ENCODE results near the gene CCDC78.
A peak's percentile ranks its signal among the peaks of the same experiment; 100 is the strongest.
"Not testable (repeated sequence)": the region's sequence is repeated elsewhere in the genome, so short reads cannot be mapped to it uniquely, and the experiment has no call there.

CCDC78 gene

DNA sequence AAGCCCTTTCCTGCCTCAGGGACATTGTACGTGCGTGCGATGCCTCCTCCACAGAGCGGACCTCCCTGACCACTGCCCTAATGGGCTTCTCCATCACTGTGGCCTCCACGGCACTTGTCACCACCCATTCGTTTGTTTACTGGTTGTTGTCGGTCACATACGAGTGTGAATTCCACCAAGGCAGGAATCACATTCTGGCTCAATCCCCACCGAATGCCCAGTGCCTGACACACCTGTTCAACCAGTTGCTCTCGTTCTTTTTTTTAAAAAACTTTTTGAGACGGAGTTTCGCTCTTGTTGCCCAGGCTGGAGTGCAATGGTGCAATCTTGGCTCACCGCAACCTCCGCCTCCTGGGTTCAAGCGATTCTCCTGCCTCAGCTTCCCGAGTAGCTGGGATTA is 35.0 kb downstream of the CCDC78 start:
- not testable (repeated sequence) for DNase-seq

- no peak for DNase-seq
Observed at GRCh38 chr16:689175-689897, 36.9 kb downstream of the CCDC78 start.

GRCh38 chr16:687499-687898 is 38.7 kb downstream of the CCDC78 start:
- DNase-seq: no peak

DNA sequence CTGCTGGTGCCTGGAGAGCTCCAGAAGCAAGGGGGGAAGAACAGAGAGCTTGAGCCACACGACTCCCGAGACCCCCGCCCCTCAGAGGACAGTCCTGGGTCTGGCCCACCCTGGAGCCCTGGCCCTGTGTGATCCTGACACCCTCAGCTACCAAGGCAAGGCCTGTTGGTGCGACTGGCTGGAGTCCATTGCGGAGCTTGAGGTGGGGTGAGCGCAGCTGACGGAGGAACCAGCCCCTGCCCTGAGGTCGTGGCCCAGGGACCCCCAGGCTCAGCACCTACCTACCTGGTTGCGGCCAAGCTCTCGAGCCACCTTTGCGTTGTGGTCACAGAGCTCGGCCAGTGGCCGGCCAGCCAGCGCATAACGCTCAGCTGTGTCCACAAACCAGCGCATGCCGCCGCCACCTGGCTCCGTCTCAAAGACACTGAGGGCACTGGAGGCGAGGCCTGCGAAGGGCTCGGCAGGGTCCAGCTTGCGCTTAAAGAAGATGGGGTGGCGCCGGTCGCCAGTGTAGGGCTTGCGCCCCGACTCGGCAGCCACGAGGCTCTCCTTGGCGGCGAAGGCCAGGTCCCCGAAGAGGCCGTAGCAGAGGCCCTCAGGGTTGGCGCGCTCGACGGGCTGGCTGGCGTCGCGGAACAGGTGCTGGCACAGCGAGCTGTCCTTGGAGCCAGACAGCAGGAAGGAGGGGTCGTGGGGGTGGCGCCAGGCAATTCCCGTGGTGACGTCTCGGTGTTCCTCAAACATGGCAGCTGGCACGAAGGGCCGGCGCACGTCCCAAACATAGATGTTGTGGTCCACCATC is 39.6 kb downstream of the CCDC78 start:
- DNase-seq: no peak

DNA sequence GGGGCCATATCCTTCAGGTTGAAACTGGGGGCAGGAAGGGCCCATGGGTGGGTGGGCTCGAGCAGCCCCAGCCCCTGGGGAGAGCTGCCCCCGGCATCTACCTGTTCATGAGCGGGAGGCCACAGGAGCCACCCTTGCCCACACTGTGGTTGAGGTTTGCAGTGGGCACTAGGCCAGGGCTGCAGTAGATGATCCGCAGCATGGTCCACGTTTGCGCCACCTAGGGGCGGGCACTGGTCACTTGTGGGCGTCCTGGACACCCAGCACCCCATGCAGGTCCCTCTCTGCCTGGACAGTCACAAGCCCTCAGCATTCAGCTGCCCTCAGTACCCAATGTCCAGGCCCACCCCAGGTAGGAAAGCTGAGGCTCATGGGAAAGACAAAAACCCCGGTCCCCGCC is 40.3 kb downstream of the CCDC78 start:
- DNase-seq: peak; percentile 21

DNA sequence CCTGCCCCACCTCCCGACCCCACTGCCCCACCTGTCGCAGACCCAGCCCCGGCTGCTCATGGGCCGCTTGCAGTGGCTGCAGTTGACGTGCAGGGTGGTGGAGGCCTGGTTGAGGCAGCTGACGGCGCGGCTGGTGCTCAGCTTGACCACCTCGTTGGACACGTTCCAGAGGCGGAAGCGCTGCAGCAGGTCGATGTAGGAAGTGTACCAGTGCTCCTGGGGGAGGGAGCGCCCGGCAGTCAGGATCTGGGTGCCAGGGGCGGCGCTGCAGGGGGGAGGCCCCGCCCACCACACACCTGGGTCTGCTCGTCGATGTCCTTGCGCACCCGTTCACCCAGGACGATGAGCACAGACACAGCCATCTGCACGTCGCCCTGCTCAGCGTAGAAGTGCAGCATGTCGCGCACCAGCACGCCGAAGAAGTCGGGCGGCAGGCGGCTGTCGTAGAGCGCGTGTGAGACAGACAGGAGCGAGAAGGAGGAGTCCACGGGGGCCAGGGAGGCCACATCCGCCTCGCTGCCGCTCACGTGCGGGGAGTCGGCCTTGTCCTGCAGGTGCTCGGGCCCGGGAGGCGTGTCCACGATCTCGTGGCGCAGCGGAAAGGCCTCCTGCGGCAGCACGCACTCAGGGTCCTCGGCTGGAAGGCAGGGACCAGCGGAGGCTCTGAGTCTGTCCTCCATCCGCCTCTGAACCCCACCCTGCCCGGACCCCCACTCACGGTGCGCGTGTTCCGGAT is 41.1 kb downstream of the CCDC78 start:
- no peak for DNase-seq

GRCh38 chr16:684071-684794 is 42.0 kb downstream of the CCDC78 start, which contains the start of gene JMJD8:
TSS of gene JMJD8 (minus strand) at chr16:684334. CDS start at chr16:684319, 15 bp downstream.
- peak; percentile 83 for DNase-seq

- DNase-seq: no peak
Observed at GRCh38 chr16:683396-684070, 42.7 kb downstream of the CCDC78 start.

GRCh38 chr16:682493-683395 is 43.5 kb downstream of the CCDC78 start:
- DNase-seq: no peak

- DNase-seq: no peak
Observed at GRCh38 chr16:681746-682427, 44.4 kb downstream of the CCDC78 start.

DNA sequence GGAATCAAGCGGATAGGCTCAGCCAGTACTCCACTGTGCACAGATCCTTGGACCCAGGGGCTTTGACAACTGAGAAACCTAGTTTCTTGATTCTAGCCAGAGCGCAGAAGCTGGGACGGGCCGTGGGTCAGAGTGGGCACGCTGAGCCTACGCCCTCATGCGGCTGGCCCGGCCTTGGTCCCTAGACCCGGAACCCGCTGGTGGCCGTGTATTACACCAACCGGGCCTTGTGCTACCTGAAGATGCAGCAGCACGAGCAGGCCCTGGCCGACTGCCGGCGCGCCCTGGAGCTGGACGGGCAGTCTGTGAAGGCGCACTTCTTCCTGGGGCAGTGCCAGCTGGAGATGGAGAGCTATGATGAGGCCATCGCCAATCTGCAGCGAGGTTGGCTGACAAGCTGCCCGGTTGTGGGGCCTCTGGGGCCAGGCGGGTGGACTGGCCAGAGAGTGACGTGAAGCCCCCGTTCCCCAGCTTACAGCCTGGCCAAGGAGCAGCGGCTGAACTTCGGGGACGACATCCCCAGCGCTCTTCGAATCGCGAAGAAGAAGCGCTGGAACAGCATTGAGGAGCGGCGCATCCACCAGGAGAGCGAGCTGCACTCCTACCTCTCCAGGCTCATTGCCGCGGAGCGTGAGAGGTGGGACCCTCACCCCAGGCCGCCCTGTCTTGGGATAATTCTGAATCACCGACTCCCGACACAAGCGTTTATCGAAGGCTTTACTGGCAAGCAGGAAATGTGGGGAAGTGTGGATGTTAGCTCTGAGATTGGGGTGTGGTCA is 45.1 kb downstream of the CCDC78 start:
- peak; percentile 21 for DNase-seq

- no peak for DNase-seq
Observed at GRCh38 chr16:680625-680945, 45.7 kb downstream of the CCDC78 start.

- DNase-seq: peak; percentile 73
Observed at GRCh38 chr16:679814-680624, 46.2 kb downstream of the CCDC78 start, which contains the start of gene STUB1. TSS of gene STUB1 (plus strand) at chr16:680410. CDS start at chr16:680526, 116 bp downstream.

- no peak for DNase-seq
Observed at GRCh38 chr16:678858-679813, 47.1 kb downstream of the CCDC78 start.

- no peak for DNase-seq
Observed at GRCh38 chr16:678209-678857, 47.9 kb downstream of the CCDC78 start.

- no peak for DNase-seq
Observed at GRCh38 chr16:677316-678190, 48.7 kb downstream of the CCDC78 start.

Data from HCEC 1CT (cell line).